GM12878 (cell line): ENCODE results near the gene PKHD1. TPM values are rescaled to one million over a fixed set of nuclear protein-coding genes. Genes with fewer than 3 reads are reported as not detected.

Source experiments
- ATAC-seq: fragments of 200-7000 bp; cut with Tn5 transposase; 3 replicates; pipeline ENCODE4 v1.9.1; 2020; ENCODE audit warnings: mild to moderate bottlenecking, moderate library complexity
- BruUV-seq: library from RNA; stranded (reverse); fragments of 400-500 nt; replicated peaks from 2 replicates; lab custom pipeline; 2021; lab: Mats Ljungman, UMichigan
- CTCF ChIA-PET: fragments of 300-600 bp; sonication (Branson Sonifier 250); formaldehyde crosslinking; extraction: SDS; loops from one replicate; lab custom pipeline; 2021; ENCODE audit warnings: inconsistent platforms; lab: Yijun Ruan, JAX
- POLR2A ChIA-PET: fragments of 350-600 bp; formaldehyde crosslinking; extraction: SDS; loops from one replicate; lab custom pipeline; 2021; ENCODE audit warnings: inconsistent platforms; lab: Charles Lee
- RAD21 ChIA-PET: fragments of 300-600 bp; sonication (Branson Sonifier 250); formaldehyde crosslinking; loops from one replicate; lab custom pipeline; 2023; ENCODE audit warnings: antibody characterized with exemption; ENCODE audit not compliant: unreplicated experiment; lab: Charles Lee
- SMC1A ChIA-PET: fragments of 300-600 bp; sonication (Branson Sonifier 250); formaldehyde crosslinking; loops from one replicate; lab custom pipeline; 2023; ENCODE audit not compliant: unreplicated experiment, uncharacterized antibody; lab: Charles Lee
- DNase-seq: peaks from one replicate; pipeline ENCODE4 v3.0.0-alpha.2; 2011; ENCODE audit warnings: low read depth, low spot score
- FAIRE-seq: peaks from 3 replicates; lab custom pipeline; 2011; peaks lifted over from hg19 to GRCh38; lab: Jason Lieb, UNC
- H2AFZ ChIP-seq: 2 replicates; pipeline ENCODE4 v1.6.0; 2011; ENCODE audit warnings: low read depth, low read length, control low read depth; ENCODE audit not compliant: control insufficient read depth
- H3K27ac ChIP-seq: 2 replicates; pipeline ENCODE4 v1.5.1; 2011; ENCODE audit warnings: control low read depth; ENCODE audit not compliant: control insufficient read depth, insufficient read depth
- H3K27me3 ChIP-seq, 2 experiments: replicated peaks in 1 of 2; 2 replicates each; pipeline versions ENCODE4 v1.6.0 to v1.6.1; 2011; ENCODE audit warnings: low read length in 1 of 2; ENCODE audit not compliant: control insufficient read depth in 2 of 2, insufficient read depth in 2 of 2
- H3K36me3 ChIP-seq, 2 experiments: 2 replicates each; pipeline ENCODE4 v1.5.1; 2011; ENCODE audit warnings: low read length in 1 of 2; ENCODE audit not compliant: control insufficient read depth in 2 of 2, insufficient read depth in 2 of 2
- H3K4me1 ChIP-seq: 2 replicates; pipeline ENCODE4 v1.6.1; 2011; ENCODE audit warnings: mild to moderate bottlenecking, low read length, moderate library complexity, mixed read lengths; ENCODE audit not compliant: control insufficient read depth, insufficient read depth
- H3K4me2 ChIP-seq: 2 replicates; pipeline ENCODE4 v1.6.0; 2011; ENCODE audit warnings: control low read depth; ENCODE audit not compliant: control insufficient read depth, insufficient read depth
- H3K4me3 ChIP-seq: fragments of 200-600 bp; sonication (generic); 2 replicates; pipeline ENCODE4 v1.5.1; 2016
- H3K79me2 ChIP-seq: 2 replicates; pipeline ENCODE4 v1.6.0; 2011; ENCODE audit warnings: low read length; ENCODE audit not compliant: control insufficient read depth, insufficient read depth
- H3K9ac ChIP-seq: 2 replicates; pipeline ENCODE4 v1.8.0; 2011; ENCODE audit warnings: low read length, control low read depth, mixed read lengths; ENCODE audit not compliant: control insufficient read depth, insufficient read depth
- H3K9me3 ChIP-seq: replicated peaks from 3 replicates; pipeline ENCODE4 v1.5.1; 2011; ENCODE audit warnings: mild to moderate bottlenecking, low read length; ENCODE audit not compliant: control insufficient read depth, insufficient read depth
- H4K20me1 ChIP-seq: 2 replicates; pipeline ENCODE4 v1.6.0; 2011; ENCODE audit not compliant: control insufficient read depth, insufficient read depth
- ASH2L ChIP-seq: fragments of 300-600, 200-600 bp; sonication (generic); IDR thresholded peaks from 2 replicates; pipeline ENCODE4 v1.6.1; 2017; ENCODE audit warnings: low read depth, mild to moderate bottlenecking, borderline replicate concordance
- BCLAF1 ChIP-seq: fragments of 450-650 bp; IDR thresholded peaks from 2 replicates; pipeline ENCODE4 v1.6.1; 2017; ENCODE audit warnings: antibody characterized with exemption, mild to moderate bottlenecking, moderate library complexity
- GATAD2B ChIP-seq: fragments of 450-650 bp; conservative IDR thresholded peaks from 2 replicates; pipeline ENCODE4 v1.6.1; 2017; ENCODE audit warnings: low read depth, mild to moderate bottlenecking, moderate library complexity
- SREBF2 ChIP-seq: IDR thresholded peaks from 2 replicates; pipeline ENCODE4 v1.6.1; 2012; ENCODE audit warnings: mild to moderate bottlenecking, low read length
- ZNF687 ChIP-seq: fragments of 450-650 bp; IDR thresholded peaks from 2 replicates; pipeline ENCODE4 v1.6.1; 2017; ENCODE audit warnings: mild to moderate bottlenecking, moderate library complexity
- WGBS: methylation state at CpG from one replicate; pipeline ENCODE4 v1.1.6; 2016; ENCODE audit warnings: low lambda C conversion rate; ENCODE audit not compliant: insufficient replicate concordance, insufficient coverage; ENCODE audit errors: missing lambda C conversion rate; 5-methylcytosine and 5-hydroxymethylcytosine counted together
- in situ Hi-C: fragments of 300-500 bp; cut with MboI; formaldehyde crosslinking; loops from 9 replicates; pipeline ENCODE4 v1.14.3; 2018; ENCODE audit warnings: mixed read lengths
- intact Hi-C: fragments of 100-400 bp; cut with micrococcal nuclease; formaldehyde crosslinking; loops from one replicate; pipeline ENCODE4 v1.14.2; 2022; ENCODE audit not compliant: unreplicated experiment
- polyA plus RNA-seq, 11 experiments: library from polyadenylated mRNA; depleted of rRNA in 4 of 11; unstranded in 6 of 11; stranded (reverse) in 5 of 11; fragments of >200 nt; fragmentation: Nextera tagmentation in 4 of 11; fragmentation: Illumina TruSeq in 1 of 11; extraction: Ambion mirVana in 4 of 11; extraction: Trizol in 1 of 11; gene quantifications; 1 replicate in 1 of 11; 2 replicates in 10 of 11; pipeline versions ENCODE4 v1.2.1 to v1.2.3, GENCODE V29; 2011 to 2016; ENCODE audit warnings: inconsistent platforms in 2 of 11, missing spikeins in 2 of 11, low read depth in 1 of 11
- total RNA-seq, 4 experiments: library from RNA; depleted of rRNA in 3 of 4; stranded (reverse); fragments of >200 nt in 3 of 4; fragmentation: Illumina TruSeq in 1 of 4; extraction: Trizol in 1 of 4; gene quantifications; 2 replicates each; pipeline versions ENCODE4 v1.2.1 to v1.2.3, GENCODE V29; 2013 to 2021

Gene PKHD1
- total and polyA plus RNA-seq, 10 of the 15 experiments (the other 5 are each of a cell fraction or from before 2014, with no cell fraction given) = under 0.01 to 0.90 (median 0.02) TPM; not detected in 1

- no TSS peak for BruUV-seq
- ATAC-seq = no peak
Measured at GRCh38 chr6:52123251-52123650, 35.8 kb upstream of the PKHD1 start.

More at GRCh38 chr6:52123251-52123650, 35.8 kb upstream of the PKHD1 start:
- intact Hi-C loops = no loop called here
- H3K27ac ChIP-seq = no peak overlapping the region
- no peak overlapping the region for H3K9ac ChIP-seq
- no peak overlapping the region for H2AFZ ChIP-seq
- POLR2A ChIA-PET = no interaction called here
- DNase-seq = no peak
- 0% methylated on average over 1 of the region's 1 CpG for WGBS
- no peak for FAIRE-seq
- TF ChIP-seq ZNF687 (no peak), ASH2L (no peak), BCLAF1 (no peak), GATAD2B (no peak), SREBF2 (no peak)
- TF ChIP-seq, all 136 proteins: peak for 0
- no peak overlapping the region for H3K4me2 ChIP-seq
- CTCF ChIA-PET = interaction anchor here (0.9 kb wide), 1 partner anchor 37 kb away, joined by 4 read pairs; no protein-coding TSS in a partner anchor
- in situ Hi-C loops = no loop called here
- SMC1A ChIA-PET = interaction anchor here (1.8 kb wide), 1 partner anchor 9 kb away, joined by 4 read pairs; no protein-coding TSS in a partner anchor
- H3K36me3 ChIP-seq = no peaks in the 10 kb centered on the region
- H4K20me1 ChIP-seq = no peaks in the 10 kb centered on the region
- H3K4me1 ChIP-seq = no peaks in the 10 kb centered on the region
- H3K9me3 ChIP-seq = no peaks in the 10 kb centered on the region
- RAD21 ChIA-PET = no interaction called here
- H3K4me3 ChIP-seq = no peak overlapping the region
- no peaks in the 10 kb centered on the region for H3K79me2 ChIP-seq
- H3K27me3 ChIP-seq = peaks cover 3 to 6% of the 10 kb centered on the region in 2 experiments; a peak in 3 of 4 replicates
